Occipital lobe (tissue), 1 donor: ENCODE results near the gene INMT. TPM values are rescaled to one million over a fixed set of nuclear protein-coding genes. Genes with fewer than 3 reads are reported as not detected.

Experiments
- total RNA-seq: library from RNA; depleted of rRNA; stranded (reverse); fragments of >200 nt; gene quantifications from one replicate; pipeline ENCODE4 v1.2.3, GENCODE V29; 2014

INMT gene
- total RNA-seq, 1 donor from 2014 or later: 0.16 TPM

Other genes with a start within 250 kb of the INMT start
- gene GGCT, start 247.3 kb upstream of the INMT start, total RNA-seq: 17.6 TPM
- gene GARS1, start 157.3 kb upstream of the INMT start, total RNA-seq: 47.1 TPM
- gene CRHR2, start 69.7 kb upstream of the INMT start, total RNA-seq: 1.1 TPM
- gene MINDY4, start 19.3 kb downstream of the INMT start, total RNA-seq: 5.3 TPM
- gene AQP1, start 159.7 kb downstream of the INMT start, total RNA-seq: 0.31 TPM
- gene GHRHR, start 211.8 kb downstream of the INMT start, total RNA-seq: not detected